ENCODE data around the gene APOD.

- TF ChIP-seq POLR2A (IDR thresholded peaks at IDR 0.05) (no peak), CTCF (IDR thresholded peaks at IDR 0.05) (no peak)
Measured at GRCh38 chr3:195582947-195583346, 793 bp downstream of the APOD start.
